Adrenal gland (tissue), 12 donors: Measurements from ENCODE around the gene WNT5A. TPM values are rescaled to one million over a fixed set of nuclear protein-coding genes. Genes with fewer than 3 reads are reported as not detected.

Experiments used
- DNase-seq, 7 donors: peaks; one replicate each; pipeline ENCODE4 v3.0.0-alpha.2; 2019 to 2020
- H3K27ac ChIP-seq, 5 donors: fragments of 200-600 bp; sonication (generic) in 4 of 5; 1 replicate in 3 of 5; 2 replicates in 2 of 5; pipeline versions ENCODE4 v1.5.1 to v1.8.0; 2016 to 2020; ENCODE audit warnings: mild to moderate bottlenecking in 1 of 5
- H3K27me3 ChIP-seq: fragments of 200-600 bp; 2 replicates; pipeline ENCODE4 v1.8.0; 2021
- H3K36me3 ChIP-seq, 2 donors: fragments of 200-600 bp; replicated peaks in 1 of 2; 1 replicate in 1 of 2; 2 replicates in 1 of 2; pipeline versions ENCODE4 v1.5.1 to v1.8.0; 2018 to 2022
- H3K4me1 ChIP-seq, 2 donors: fragments of 200-600 bp; replicated peaks in 1 of 2; 1 replicate in 1 of 2; 2 replicates in 1 of 2; pipeline versions ENCODE4 v1.5.1 to v1.8.0; 2018 to 2021
- H3K4me3 ChIP-seq, 4 donors: fragments of 200-600 bp; sonication (generic) in 3 of 4; one replicate each; pipeline ENCODE4 v1.5.1; 2016 to 2018
- H3K9me3 ChIP-seq, 3 donors: fragments of 200-600 bp; sonication (generic) in 1 of 3; replicated peaks in 1 of 3; 1 replicate in 2 of 3; 2 replicates in 1 of 3; pipeline versions ENCODE4 v1.5.1 to v1.8.0; 2016 to 2021
- POLR2A ChIP-seq, 2 donors: fragments of 450-650 bp; IDR thresholded peaks; one replicate each; pipeline ENCODE4 v1.6.1; 2017; ENCODE audit warnings: antibody characterized with exemption in 2 of 2, mild to moderate bottlenecking in 2 of 2, moderate library complexity in 1 of 2
- WGBS, 4 donors: extraction: QIAGEN DNeasy Blood & Tissue Kit in 2 of 4; methylation state at CpG; one replicate each; pipeline versions ENCODE4 v1.1.5 to v1.1.7; 2013 to 2017; 5-methylcytosine and 5-hydroxymethylcytosine counted together
- intact Hi-C, 2 donors: fragments of 100-400 bp; cut with DNase I; formaldehyde crosslinking; loops; one replicate each; pipeline versions ENCODE4 v1.14.1 to v1.15.0; 2022 to 2023
- polyA plus RNA-seq, 3 donors: library from polyadenylated mRNA; stranded (reverse); fragments of 200-250 nt in 2 of 3; fragments of 350-450 nt in 1 of 3; fragmentation: Illumina TruSeq in 1 of 3; extraction: RNeasy Lipid Tissue Mini Kit (QIAGEN cat#74804) in 1 of 3; gene quantifications; one replicate each; pipeline ENCODE4 v1.2.3, GENCODE V29; 2013 to 2014
- total RNA-seq, 9 donors: library from RNA; depleted of rRNA in 4 of 9; stranded (reverse); fragments of >200 nt in 4 of 9; fragments of 120-200 nt in 1 of 9; fragmentation: NEBNext Ultra II Directional in 1 of 9; extraction: Animal tissue kit (Norgen Biotek cat#: 25700) in 1 of 9; gene quantifications; one replicate each; pipeline versions ENCODE4 v1.1.0 to v1.2.4, GENCODE V29; 2013 to 2023
- TF ChIP-seq, protein P1 (sequence below), 6 experiments: fragments of 450-650 bp in 4 of 6; fragments of 200-600 bp in 2 of 6; sonication (generic) in 1 of 6; IDR thresholded peaks; 1 replicate in 5 of 6; 2 replicates in 1 of 6; pipeline versions ENCODE4 v1.5.1 to v1.8.0; 2016 to 2021; ENCODE audit warnings: antibody characterized with exemption in 6 of 6, mild to moderate bottlenecking in 2 of 6, moderate library complexity in 1 of 6
- donor health status: healthy with polysubstance abuse.
- donor health status: Bipolar disorder and iron deficiency.
- donor health status: DM: yes; HTN: yes; CAD: no.
- donor health status: DM: no; HTN: no; CAD: no.
- donor health status: DM: no; HTN: no; CAD: no.
- donor health status: DM: yes; HTN: yes; CAD: no.

Gene WNT5A
- total and polyA plus RNA-seq, 12 donors = 0.54 to 16.2 (median 2.9) TPM

DNA sequence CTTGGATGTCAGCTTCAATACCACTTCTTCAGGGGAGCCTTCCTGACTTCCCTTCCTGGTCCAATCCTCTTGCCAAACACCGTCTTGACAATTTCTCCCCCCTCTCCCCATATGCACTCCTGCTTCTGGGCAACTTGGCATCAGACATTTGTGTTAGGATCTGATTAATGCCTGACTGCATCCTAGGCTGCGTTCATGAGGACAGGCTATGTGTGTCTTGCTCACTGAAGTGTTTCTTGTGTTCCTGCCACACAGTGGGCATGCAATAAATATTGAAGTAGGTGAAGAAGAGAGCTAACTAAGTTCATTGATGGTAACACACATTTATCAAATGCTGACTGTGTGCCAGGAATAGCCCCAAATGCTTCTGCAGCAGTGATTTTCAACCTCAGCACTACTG, 36.4 kb upstream of the WNT5A start:
- no peak for DNase-seq
- Histone ChIP-seq H3K27ac (no peak overlapping the region), H3K4me1 (peaks cover 0 to 8% of the 10 kb centered on the region in 2 donors), H3K36me3 (no peaks in the 10 kb centered on the region), H3K9me3 (no peaks in the 10 kb centered on the region), H3K4me3 (no peak overlapping the region), H3K27me3 (no peaks in the 10 kb centered on the region)
- TF ChIP-seq POLR2A (IDR thresholded peaks at IDR 0.05) = no peak
- TF ChIP-seq, protein P1, sequence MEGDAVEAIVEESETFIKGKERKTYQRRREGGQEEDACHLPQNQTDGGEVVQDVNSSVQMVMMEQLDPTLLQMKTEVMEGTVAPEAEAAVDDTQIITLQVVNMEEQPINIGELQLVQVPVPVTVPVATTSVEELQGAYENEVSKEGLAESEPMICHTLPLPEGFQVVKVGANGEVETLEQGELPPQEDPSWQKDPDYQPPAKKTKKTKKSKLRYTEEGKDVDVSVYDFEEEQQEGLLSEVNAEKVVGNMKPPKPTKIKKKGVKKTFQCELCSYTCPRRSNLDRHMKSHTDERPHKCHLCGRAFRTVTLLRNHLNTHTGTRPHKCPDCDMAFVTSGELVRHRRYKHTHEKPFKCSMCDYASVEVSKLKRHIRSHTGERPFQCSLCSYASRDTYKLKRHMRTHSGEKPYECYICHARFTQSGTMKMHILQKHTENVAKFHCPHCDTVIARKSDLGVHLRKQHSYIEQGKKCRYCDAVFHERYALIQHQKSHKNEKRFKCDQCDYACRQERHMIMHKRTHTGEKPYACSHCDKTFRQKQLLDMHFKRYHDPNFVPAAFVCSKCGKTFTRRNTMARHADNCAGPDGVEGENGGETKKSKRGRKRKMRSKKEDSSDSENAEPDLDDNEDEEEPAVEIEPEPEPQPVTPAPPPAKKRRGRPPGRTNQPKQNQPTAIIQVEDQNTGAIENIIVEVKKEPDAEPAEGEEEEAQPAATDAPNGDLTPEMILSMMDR (IDR thresholded peaks at IDR 0.05) = no peak
- intact Hi-C loops = no loop called here
- WGBS, 4 donors = 93 to 96% (median 94%) methylated on average over 2 of the region's 2 CpGs

DNA sequence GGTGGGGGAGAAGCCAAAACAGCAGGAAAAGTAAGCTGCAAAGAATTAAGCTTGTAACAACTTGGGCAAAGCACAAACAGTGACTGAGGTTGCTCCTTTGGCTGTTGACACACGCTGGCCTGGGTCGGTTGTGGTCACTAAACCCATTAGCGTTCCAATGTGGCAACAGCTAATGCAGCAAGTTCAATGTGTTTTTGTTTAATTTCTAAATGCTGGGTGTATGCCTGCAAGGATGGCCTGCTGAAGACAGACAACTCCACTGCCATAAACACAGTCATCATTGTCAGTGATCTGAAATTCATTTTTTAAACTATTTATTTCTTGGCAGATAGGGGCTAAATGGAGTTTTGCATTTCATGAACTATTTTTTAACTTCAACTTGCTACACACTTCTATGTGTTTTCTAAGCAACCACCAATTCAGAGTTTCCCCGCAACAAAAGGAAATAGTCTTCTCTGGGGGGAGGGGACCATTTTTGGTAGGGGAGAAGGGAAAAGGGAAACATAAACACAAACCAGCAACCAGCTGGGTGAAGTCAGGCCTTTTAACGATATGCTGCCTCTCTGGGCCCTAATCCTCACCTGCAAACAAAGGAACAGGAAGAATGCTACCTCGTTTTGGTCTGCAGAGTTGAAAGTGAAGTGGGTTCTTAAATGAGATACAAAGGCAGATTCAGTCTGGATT, 34.8 kb upstream of the WNT5A start:
- Histone ChIP-seq H3K4me1 (peaks cover 0 to 8% of the 10 kb centered on the region in 2 donors), H3K4me3 (no peak overlapping the region), H3K27ac (no peak overlapping the region), H3K9me3 (no peaks in the 10 kb centered on the region), H3K36me3 (no peaks in the 10 kb centered on the region), H3K27me3 (peaks cover 7% of the 10 kb centered on the region)
- intact Hi-C loops = no loop called here
- no peak for DNase-seq
- WGBS, 4 donors = 75 to 84% (median 80%) methylated on average over 6 of the region's 6 CpGs
- TF ChIP-seq, protein P1 (IDR thresholded peaks at IDR 0.05) = no peak
- TF ChIP-seq POLR2A (IDR thresholded peaks at IDR 0.05) = no peak

DNA sequence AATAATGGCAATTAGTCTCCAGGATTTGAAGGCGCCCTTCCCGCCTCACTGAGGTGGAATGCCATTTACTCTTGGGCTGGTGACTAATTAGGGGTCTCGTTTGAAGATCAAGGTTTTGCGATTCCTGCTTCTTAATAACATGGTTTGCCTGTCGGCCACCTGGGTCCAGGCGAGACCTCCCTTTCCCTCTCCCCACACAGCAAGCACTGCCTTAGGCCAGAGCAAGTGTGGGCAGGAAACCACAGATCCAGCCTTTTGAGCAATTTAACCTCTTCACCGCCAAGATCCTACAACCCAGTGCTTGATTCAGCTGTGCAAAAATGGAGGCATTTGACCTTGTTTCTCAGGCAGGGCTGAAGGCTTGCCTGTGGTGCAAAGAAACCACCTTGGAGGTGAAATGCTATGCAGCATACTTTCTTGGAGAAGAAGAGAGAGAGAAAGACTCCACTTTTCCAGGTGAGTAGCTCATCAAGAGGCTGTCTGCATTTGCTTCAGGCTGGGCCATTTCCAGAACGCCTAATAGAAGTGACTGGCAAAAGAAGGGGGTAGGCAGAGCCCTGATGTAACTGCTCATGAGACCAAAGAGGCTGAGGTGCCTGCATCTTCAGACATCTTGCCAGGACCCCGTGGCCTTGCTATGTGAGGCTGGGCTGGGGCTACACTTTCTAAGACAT, 34.1 kb upstream of the WNT5A start:
- no peak for DNase-seq
- no peaks in the 10 kb centered on the region for H3K36me3 ChIP-seq
- TF ChIP-seq POLR2A (IDR thresholded peaks at IDR 0.05) = no peak
- TF ChIP-seq, protein P1 (IDR thresholded peaks at IDR 0.05) = no peak
- H3K4me3 ChIP-seq = no peak overlapping the region
- H3K27ac ChIP-seq = no peak overlapping the region
- peaks cover 13% of the 10 kb centered on the region for H3K27me3 ChIP-seq
- H3K9me3 ChIP-seq = no peaks in the 10 kb centered on the region
- intact Hi-C loops = no loop called here
- WGBS, 4 donors = 83 to 90% (median 87%) methylated on average over 9 of the region's 9 CpGs
- H3K4me1 ChIP-seq = peaks cover 0 to 8% of the 10 kb centered on the region in 2 donors

DNA sequence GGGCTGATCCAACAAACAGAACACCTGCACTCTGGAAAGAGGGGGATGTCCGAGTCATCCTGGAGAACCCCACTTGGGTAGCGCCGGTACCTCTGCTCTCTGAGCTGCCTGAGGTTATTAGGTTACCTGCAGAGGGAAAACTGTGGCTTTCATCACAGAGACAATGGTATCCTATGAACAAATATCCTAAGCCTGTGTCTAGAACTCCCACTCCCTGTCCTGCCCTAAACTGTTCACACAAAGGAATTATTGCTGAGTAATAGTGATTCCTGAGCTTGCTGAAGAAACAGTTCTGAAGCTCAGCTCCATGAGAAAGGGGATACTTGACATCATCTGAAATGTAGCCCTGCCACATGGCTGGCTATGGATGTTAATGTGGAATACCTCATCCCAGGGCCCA, 31.9 kb upstream of the WNT5A start:
- TF ChIP-seq, protein P1 (IDR thresholded peaks at IDR 0.05) = no peak
- no peak for TF ChIP-seq POLR2A (IDR thresholded peaks at IDR 0.05)
- no peak for DNase-seq
- intact Hi-C loops = no loop called here
- H3K27ac ChIP-seq = no peak overlapping the region
- H3K4me1 ChIP-seq = no peaks in the 10 kb centered on the region
- no peaks in the 10 kb centered on the region for H3K36me3 ChIP-seq
- no peak overlapping the region for H3K4me3 ChIP-seq
- no peaks in the 10 kb centered on the region for H3K9me3 ChIP-seq
- 63 to 89% (median 80%) methylated on average over 1 to 3 of the region's 3 CpGs for WGBS, 4 donors
- H3K27me3 ChIP-seq = peaks cover 18% of the 10 kb centered on the region
